Measurements from ENCODE around the gene SPEF1. TPM values are rescaled to one million over a fixed set of nuclear protein-coding genes. Genes with fewer than 3 reads are reported as not detected.
A peak's percentile ranks its signal among the peaks of the same experiment; 100 is the strongest.

The SPEF1 gene
- total and polyA plus RNA-seq, 2 of the 13 experiments (the other 11 are each of a cell fraction or from before 2014, with no cell fraction given), result 0.11 to 0.27 TPM

DNA sequence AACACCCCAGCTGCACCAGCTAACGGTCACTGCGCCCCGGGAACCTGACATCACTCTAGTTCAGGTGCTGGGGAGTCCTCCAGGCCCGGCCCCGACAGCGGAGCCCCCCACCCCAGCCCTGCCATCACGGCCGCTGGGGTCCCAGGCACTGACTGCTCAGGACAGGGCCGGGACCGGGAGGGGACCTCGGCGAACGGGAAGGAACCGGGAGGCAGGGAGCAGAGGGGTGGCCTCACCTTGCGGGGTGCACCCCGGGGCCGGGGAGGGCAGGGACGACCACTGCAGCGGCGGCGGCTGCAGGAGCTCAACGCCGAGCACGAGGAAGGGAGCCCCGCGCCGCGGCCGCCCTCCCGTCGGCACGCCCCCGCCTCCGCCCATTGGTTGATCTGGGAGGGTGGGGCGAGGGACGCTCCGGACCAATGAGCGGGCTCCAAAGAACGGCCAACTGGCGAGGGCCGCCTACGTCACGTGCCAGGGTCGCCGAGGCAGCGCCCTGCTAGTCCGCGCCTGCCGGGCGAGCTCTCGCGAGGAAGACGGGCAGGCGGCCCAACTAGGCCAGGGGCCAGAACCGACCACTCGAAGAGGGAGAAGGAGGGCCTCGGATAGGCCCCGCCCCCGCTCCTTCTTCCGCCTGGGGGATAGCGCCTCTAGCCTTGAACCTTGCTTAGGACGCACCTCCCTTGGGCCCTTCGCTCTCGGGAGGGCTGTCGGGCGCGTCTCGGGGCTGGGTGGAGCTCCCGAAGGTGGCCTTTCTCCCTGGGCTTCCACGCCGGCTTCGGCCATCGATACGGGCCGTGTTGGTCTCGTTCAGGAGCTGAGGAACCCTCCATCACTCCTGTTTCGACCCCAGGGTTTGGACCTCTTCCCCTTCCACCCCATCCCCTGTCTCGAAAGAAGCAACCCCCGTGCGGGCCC lies 13.6 kb downstream of the SPEF1 start, which contains the start of gene ADISSP (continued):
- TF ChIP-seq ZNF737 (CRISPR knock-in tag; IDR thresholded peaks at IDR 0.05; ENCODE audit: borderline replicate concordance), result no peak
- TF ChIP-seq DNMT3B (CRISPR knock-in tag; conservative IDR thresholded peaks at IDR 0.05), result no peak
- TF ChIP-seq MEIS1 (CRISPR knock-in tag; IDR thresholded peaks at IDR 0.05; ENCODE audit: borderline replicate concordance), result peak; percentile 80; the same call in 1 of the 2 replicates
- no peak for TF ChIP-seq HMGA1 (CRISPR knock-in tag; conservative IDR thresholded peaks at IDR 0.05)
- peak; percentile 74; the same call in 1 of the 2 replicates for TF ChIP-seq ZNF343 (CRISPR knock-in tag; IDR thresholded peaks at IDR 0.05)
- TF ChIP-seq TERF1 (CRISPR knock-in tag; IDR thresholded peaks at IDR 0.05), result no peak; the same call in 1 of the 2 replicates
- TF ChIP-seq MIER2 (CRISPR knock-in tag; IDR thresholded peaks at IDR 0.05), result peak; percentile 22; the same call in 1 of the 2 replicates
- TF ChIP-seq, protein P1, sequence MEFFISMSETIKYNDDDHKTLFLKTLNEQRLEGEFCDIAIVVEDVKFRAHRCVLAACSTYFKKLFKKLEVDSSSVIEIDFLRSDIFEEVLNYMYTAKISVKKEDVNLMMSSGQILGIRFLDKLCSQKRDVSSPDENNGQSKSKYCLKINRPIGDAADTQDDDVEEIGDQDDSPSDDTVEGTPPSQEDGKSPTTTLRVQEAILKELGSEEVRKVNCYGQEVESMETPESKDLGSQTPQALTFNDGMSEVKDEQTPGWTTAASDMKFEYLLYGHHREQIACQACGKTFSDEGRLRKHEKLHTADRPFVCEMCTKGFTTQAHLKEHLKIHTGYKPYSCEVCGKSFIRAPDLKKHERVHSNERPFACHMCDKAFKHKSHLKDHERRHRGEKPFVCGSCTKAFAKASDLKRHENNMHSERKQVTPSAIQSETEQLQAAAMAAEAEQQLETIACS (CRISPR knock-in tag; IDR thresholded peaks at IDR 0.05), result peak; percentile 68
- TF ChIP-seq TARDBP (CRISPR knock-in tag; IDR thresholded peaks at IDR 0.05), result peak; percentile 75; the same call in 1 of the 2 replicates
- peak; percentile 72 for TF ChIP-seq ZSCAN29 (CRISPR knock-in tag; conservative IDR thresholded peaks at IDR 0.05)
- TF ChIP-seq ZNF597 (CRISPR knock-in tag; IDR thresholded peaks at IDR 0.05), result no peak
- no peak for TF ChIP-seq FIP1L1 (IDR thresholded peaks at IDR 0.05; ENCODE audit: borderline replicate concordance, insufficient read depth, low read depth, low read length)
- peak; percentile 97 for TF ChIP-seq REPIN1 (CRISPR knock-in tag; IDR thresholded peaks at IDR 0.05; ENCODE audit: borderline replicate concordance, low read depth)
- TF ChIP-seq ZFYVE20 (CRISPR knock-in tag; IDR thresholded peaks at IDR 0.05; ENCODE audit: borderline replicate concordance, low read depth), result peak; percentile 92; the same call in 1 of the 2 replicates
- TF ChIP-seq ZMAT5 (CRISPR knock-in tag; IDR thresholded peaks at IDR 0.05; ENCODE audit: borderline replicate concordance, low read depth), result no peak
- no peak for TF ChIP-seq ZNF468 (CRISPR knock-in tag; IDR thresholded peaks at IDR 0.05)
- TF ChIP-seq HMG20B (CRISPR knock-in tag; conservative IDR thresholded peaks at IDR 0.05), result peak; percentile 57; the same call in 1 of the 2 replicates
- TF ChIP-seq ZNF562 (CRISPR knock-in tag; IDR thresholded peaks at IDR 0.05; ENCODE audit: borderline replicate concordance), result no peak
- TF ChIP-seq, protein P2, sequence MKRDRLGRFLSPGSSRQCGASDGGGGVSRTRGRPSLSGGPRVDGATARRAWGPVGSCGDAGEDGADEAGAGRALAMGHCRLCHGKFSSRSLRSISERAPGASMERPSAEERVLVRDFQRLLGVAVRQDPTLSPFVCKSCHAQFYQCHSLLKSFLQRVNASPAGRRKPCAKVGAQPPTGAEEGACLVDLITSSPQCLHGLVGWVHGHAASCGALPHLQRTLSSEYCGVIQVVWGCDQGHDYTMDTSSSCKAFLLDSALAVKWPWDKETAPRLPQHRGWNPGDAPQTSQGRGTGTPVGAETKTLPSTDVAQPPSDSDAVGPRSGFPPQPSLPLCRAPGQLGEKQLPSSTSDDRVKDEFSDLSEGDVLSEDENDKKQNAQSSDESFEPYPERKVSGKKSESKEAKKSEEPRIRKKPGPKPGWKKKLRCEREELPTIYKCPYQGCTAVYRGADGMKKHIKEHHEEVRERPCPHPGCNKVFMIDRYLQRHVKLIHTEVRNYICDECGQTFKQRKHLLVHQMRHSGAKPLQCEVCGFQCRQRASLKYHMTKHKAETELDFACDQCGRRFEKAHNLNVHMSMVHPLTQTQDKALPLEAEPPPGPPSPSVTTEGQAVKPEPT (CRISPR knock-in tag; IDR thresholded peaks at IDR 0.05; ENCODE audit: low read depth), result no peak
- TF ChIP-seq LCORL (IDR thresholded peaks at IDR 0.05), result no peak
- TF ChIP-seq LCORL (CRISPR knock-in tag; IDR thresholded peaks at IDR 0.05), result peak; percentile 91
- no peak for TF ChIP-seq ZNF672 (CRISPR knock-in tag; IDR thresholded peaks at IDR 0.05)
- TF ChIP-seq BHLHE40 (IDR thresholded peaks at IDR 0.05; ENCODE audit: low read length), result peak; percentile 98
- TF ChIP-seq KLF11 (CRISPR knock-in tag; IDR thresholded peaks at IDR 0.05), result peak; percentile 19
